PC-9 (cell line): ENCODE data around the gene MBD2. TPM values are rescaled to one million over a fixed set of nuclear protein-coding genes. Genes with fewer than 3 reads are reported as not detected.

ENCODE experiments used
- BruUV-seq: library from RNA; stranded (reverse); fragments of 400-500 nt; replicated peaks from 2 replicates; lab custom pipeline; 2021; lab: Mats Ljungman, UMichigan
- CTCF ChIA-PET: fragments of 300-600 bp; sonication (Branson Sonifier 250); formaldehyde crosslinking; loops from one replicate; lab custom pipeline; 2022; ENCODE audit warnings: antibody characterized with exemption; lab: Charles Lee
- POLR2A ChIA-PET: fragments of 300-600 bp; sonication (Branson Sonifier 250); formaldehyde crosslinking; loops from one replicate; lab custom pipeline; 2022; ENCODE audit warnings: antibody characterized with exemption; ENCODE audit not compliant: unreplicated experiment; lab: Charles Lee
- DNase-seq, 2 experiments: peaks; one replicate each; pipeline versions ENCODE4 v3.0.0 to v3.0.0-alpha.2; 2015 to 2022; ENCODE audit warnings: mixed read lengths in 1 of 2
- H2AFZ ChIP-seq: fragments of 200-600 bp; sonication (generic); 2 replicates; pipeline ENCODE4 v1.8.1; 2017; ENCODE audit warnings: antibody characterized with exemption
- H3F3A ChIP-seq: fragments of 200-600 bp; sonication (generic); 2 replicates; pipeline ENCODE4 v1.8.1; 2017; ENCODE audit warnings: antibody characterized with exemption, mild to moderate bottlenecking, low read depth; ENCODE audit not compliant: insufficient read depth
- H3K27ac ChIP-seq: fragments of 200-600 bp; sonication (generic); 2 replicates; pipeline ENCODE4 v1.6.1; 2016; ENCODE audit warnings: mixed run types
- H3K27me3 ChIP-seq: fragments of 200-600 bp; sonication (generic); 2 replicates; pipeline ENCODE4 v1.6.1; 2016; ENCODE audit warnings: low read depth, mixed run types; ENCODE audit not compliant: insufficient read depth
- H3K36me3 ChIP-seq: fragments of 200-600 bp; sonication (generic); 2 replicates; pipeline ENCODE4 v1.6.1; 2016; ENCODE audit warnings: low read depth, mixed run types
- H3K4me1 ChIP-seq: fragments of 200-600 bp; sonication (generic); replicated peaks from 2 replicates; pipeline ENCODE4 v1.6.1; 2016; ENCODE audit warnings: mixed run types; ENCODE audit not compliant: insufficient read depth
- H3K4me2 ChIP-seq: fragments of 200-600 bp; sonication (generic); 2 replicates; pipeline ENCODE4 v1.6.1; 2017; ENCODE audit warnings: mixed run types
- H3K4me3 ChIP-seq: fragments of 200-600 bp; sonication (generic); 2 replicates; pipeline ENCODE4 v1.6.1; 2016; ENCODE audit warnings: mixed run types
- H3K79me2 ChIP-seq: fragments of 200-600 bp; sonication (generic); 2 replicates; pipeline ENCODE4 v1.6.1; 2017; ENCODE audit warnings: low read depth, mixed run types
- H3K9me2 ChIP-seq: fragments of 200-600 bp; sonication (generic); 2 replicates; pipeline ENCODE4 v1.8.1; 2017; ENCODE audit warnings: mild to moderate bottlenecking; ENCODE audit not compliant: insufficient read depth
- H3K9me3 ChIP-seq: fragments of 200-600 bp; sonication (generic); 2 replicates; pipeline ENCODE4 v1.8.1; 2016; ENCODE audit warnings: low read depth; ENCODE audit not compliant: insufficient read depth
- H4K20me1 ChIP-seq: fragments of 200-600 bp; sonication (generic); 2 replicates; pipeline ENCODE4 v1.8.1; 2017; ENCODE audit not compliant: insufficient read depth
- EZH2 ChIP-seq: fragments of 200-600 bp; sonication (generic); IDR thresholded peaks from 2 replicates; pipeline ENCODE4 v1.8.0; 2017; ENCODE audit warnings: antibody characterized with exemption, low read depth
- intact Hi-C: fragments of 100-400 bp; cut with micrococcal nuclease; formaldehyde crosslinking; loops from one replicate; pipeline ENCODE4 v1.10.0; 2022; ENCODE audit not compliant: unreplicated experiment
- total RNA-seq: library from RNA; stranded (reverse); gene quantifications from 2 replicates; pipeline ENCODE4 v1.2.3, GENCODE V29; 2021
- TF ChIP-seq, protein P1 (sequence below): fragments of 200-600 bp; sonication (generic); conservative IDR thresholded peaks from 2 replicates; pipeline ENCODE4 v1.6.1; 2017; ENCODE audit warnings: mixed run types, antibody characterized with exemption, mild to moderate bottlenecking, moderate library complexity

The MBD2 gene
- total RNA-seq, 1 experiment from 2014 or later = 72.0 TPM

DNA sequence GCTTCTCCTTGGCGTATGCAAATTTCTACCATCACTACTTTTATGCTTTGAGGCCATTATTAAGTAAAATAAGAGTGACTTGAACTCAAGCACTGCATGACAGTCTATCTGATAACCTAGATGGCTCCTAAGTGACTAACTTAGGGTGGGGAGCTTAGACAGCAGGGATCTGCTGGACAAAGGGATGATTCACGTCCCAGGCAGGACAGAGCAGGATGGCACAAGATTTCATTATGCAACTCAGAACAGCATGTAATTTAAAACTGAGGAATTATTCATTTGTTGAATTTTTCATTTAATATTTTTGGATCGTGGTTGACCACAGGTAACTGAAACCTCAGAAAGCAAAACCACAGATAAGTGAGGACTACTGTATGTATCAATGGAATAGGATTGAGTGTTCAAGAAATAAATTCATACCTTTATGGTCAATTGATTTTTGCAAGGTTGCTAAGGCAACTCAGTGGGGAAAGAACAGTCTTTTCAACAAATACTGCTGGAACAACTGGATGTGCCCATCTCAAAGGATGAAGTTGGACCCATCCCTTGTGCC, 115.3 kb downstream of the MBD2 start:
- ChIA-PET POLR2A (no interaction called here), CTCF (no interaction called here)
- no peak for DNase-seq
- TF ChIP-seq, protein P1, sequence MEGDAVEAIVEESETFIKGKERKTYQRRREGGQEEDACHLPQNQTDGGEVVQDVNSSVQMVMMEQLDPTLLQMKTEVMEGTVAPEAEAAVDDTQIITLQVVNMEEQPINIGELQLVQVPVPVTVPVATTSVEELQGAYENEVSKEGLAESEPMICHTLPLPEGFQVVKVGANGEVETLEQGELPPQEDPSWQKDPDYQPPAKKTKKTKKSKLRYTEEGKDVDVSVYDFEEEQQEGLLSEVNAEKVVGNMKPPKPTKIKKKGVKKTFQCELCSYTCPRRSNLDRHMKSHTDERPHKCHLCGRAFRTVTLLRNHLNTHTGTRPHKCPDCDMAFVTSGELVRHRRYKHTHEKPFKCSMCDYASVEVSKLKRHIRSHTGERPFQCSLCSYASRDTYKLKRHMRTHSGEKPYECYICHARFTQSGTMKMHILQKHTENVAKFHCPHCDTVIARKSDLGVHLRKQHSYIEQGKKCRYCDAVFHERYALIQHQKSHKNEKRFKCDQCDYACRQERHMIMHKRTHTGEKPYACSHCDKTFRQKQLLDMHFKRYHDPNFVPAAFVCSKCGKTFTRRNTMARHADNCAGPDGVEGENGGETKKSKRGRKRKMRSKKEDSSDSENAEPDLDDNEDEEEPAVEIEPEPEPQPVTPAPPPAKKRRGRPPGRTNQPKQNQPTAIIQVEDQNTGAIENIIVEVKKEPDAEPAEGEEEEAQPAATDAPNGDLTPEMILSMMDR = no peak
- TF ChIP-seq EZH2 = no peak
- H2AFZ ChIP-seq = no peak overlapping the region
- H3K79me2 ChIP-seq = no peaks in the 10 kb centered on the region
- no peak overlapping the region for H3K4me3 ChIP-seq
- no peak overlapping the region for H3K4me2 ChIP-seq
- H3K27me3 ChIP-seq = no peaks in the 10 kb centered on the region
- H3K36me3 ChIP-seq = no peaks in the 10 kb centered on the region
- H3F3A ChIP-seq = no peaks in the 10 kb centered on the region
- no peaks in the 10 kb centered on the region for H3K4me1 ChIP-seq
- no peak overlapping the region for H3K27ac ChIP-seq
- intact Hi-C loops = no loop called here
- H3K9me2 ChIP-seq = no peaks in the 10 kb centered on the region; the same call in 1 of the 2 replicates
- no peaks in the 10 kb centered on the region for H3K9me3 ChIP-seq
- H4K20me1 ChIP-seq = no peaks in the 10 kb centered on the region
- BruUV-seq = no TSS peak

GRCh38 chr18:54102123-54102522, 122.3 kb downstream of the MBD2 start:
- no peak overlapping the region for H2AFZ ChIP-seq
- intact Hi-C loops = no loop called here
- no peak for TF ChIP-seq EZH2
- TF ChIP-seq, protein P1 = no peak
- H3K36me3 ChIP-seq = no peaks in the 10 kb centered on the region
- DNase-seq = no peak
- no peaks in the 10 kb centered on the region for H3K4me1 ChIP-seq
- no peak overlapping the region for H3K4me3 ChIP-seq
- CTCF ChIA-PET = no interaction called here
- H4K20me1 ChIP-seq = no peaks in the 10 kb centered on the region
- BruUV-seq = no TSS peak
- no peak overlapping the region for H3K4me2 ChIP-seq
- H3K27ac ChIP-seq = no peak overlapping the region
- no peaks in the 10 kb centered on the region for H3K79me2 ChIP-seq
- POLR2A ChIA-PET = no interaction called here
- H3K9me2 ChIP-seq = no peaks in the 10 kb centered on the region; the same call in 1 of the 2 replicates
- no peaks in the 10 kb centered on the region for H3F3A ChIP-seq
- H3K9me3 ChIP-seq = no peaks in the 10 kb centered on the region
- no peaks in the 10 kb centered on the region for H3K27me3 ChIP-seq

Other genes starting within 250 kb of the MBD2 start
- gene POLI, start 44.8 kb upstream of the MBD2 start, total RNA-seq = 11.9 and 17.6 TPM in 2 replicates
- not detected in 2 replicates for gene STARD6, start 133.2 kb upstream of the MBD2 start, total RNA-seq
- 6.7 and 7.6 TPM in 2 replicates for gene C18orf54, start 133.2 kb upstream of the MBD2 start, total RNA-seq